BJ (cell line): Measurements from ENCODE around the gene C16orf92. TPM values are rescaled to one million over a fixed set of nuclear protein-coding genes. Genes with fewer than 3 reads are reported as not detected.

Source experiments
- CTCF ChIA-PET: fragments of 350-600 bp; formaldehyde crosslinking; extraction: SDS; loops from one replicate; lab custom pipeline; 2021; ENCODE audit warnings: antibody characterized with exemption, inconsistent platforms; lab: Yijun Ruan, JAX
- POLR2A ChIA-PET: fragments of 300-600 bp; sonication (Branson Sonifier 250); formaldehyde crosslinking; extraction: SDS; loops from one replicate; lab custom pipeline; 2021; ENCODE audit warnings: antibody characterized with exemption; lab: Charles Lee
- DNase-seq: peaks from one replicate; pipeline ENCODE4 v3.0.0-alpha.2; 2011; ENCODE audit warnings: low read depth
- H3K27me3 ChIP-seq: 2 replicates; pipeline ENCODE4 v1.6.0; 2011; ENCODE audit warnings: low read length; ENCODE audit not compliant: control insufficient read depth, insufficient read depth
- H3K36me3 ChIP-seq: 2 replicates; pipeline ENCODE4 v1.5.1; 2011; ENCODE audit warnings: low read length; ENCODE audit not compliant: control insufficient read depth, insufficient read depth
- H3K4me3 ChIP-seq: 2 replicates; pipeline ENCODE4 v1.5.1; 2011; ENCODE audit warnings: low read depth, mild to moderate bottlenecking, control low read depth, low read length
- CTCF ChIP-seq: IDR thresholded peaks from 2 replicates; pipeline ENCODE4 v1.5.1; 2011; ENCODE audit warnings: low read depth, mild to moderate bottlenecking, control low read depth, inconsistent platforms, low read length, moderate library complexity; ENCODE audit not compliant: insufficient read depth
- polyA plus RNA-seq: library from polyadenylated mRNA; depleted of rRNA; stranded (reverse); fragments of >200 nt; gene quantifications from 2 replicates; pipeline ENCODE4 v1.2.3, GENCODE V29; 2011

Gene C16orf92
- polyA plus RNA-seq, 1 experiment: not detected

DNA sequence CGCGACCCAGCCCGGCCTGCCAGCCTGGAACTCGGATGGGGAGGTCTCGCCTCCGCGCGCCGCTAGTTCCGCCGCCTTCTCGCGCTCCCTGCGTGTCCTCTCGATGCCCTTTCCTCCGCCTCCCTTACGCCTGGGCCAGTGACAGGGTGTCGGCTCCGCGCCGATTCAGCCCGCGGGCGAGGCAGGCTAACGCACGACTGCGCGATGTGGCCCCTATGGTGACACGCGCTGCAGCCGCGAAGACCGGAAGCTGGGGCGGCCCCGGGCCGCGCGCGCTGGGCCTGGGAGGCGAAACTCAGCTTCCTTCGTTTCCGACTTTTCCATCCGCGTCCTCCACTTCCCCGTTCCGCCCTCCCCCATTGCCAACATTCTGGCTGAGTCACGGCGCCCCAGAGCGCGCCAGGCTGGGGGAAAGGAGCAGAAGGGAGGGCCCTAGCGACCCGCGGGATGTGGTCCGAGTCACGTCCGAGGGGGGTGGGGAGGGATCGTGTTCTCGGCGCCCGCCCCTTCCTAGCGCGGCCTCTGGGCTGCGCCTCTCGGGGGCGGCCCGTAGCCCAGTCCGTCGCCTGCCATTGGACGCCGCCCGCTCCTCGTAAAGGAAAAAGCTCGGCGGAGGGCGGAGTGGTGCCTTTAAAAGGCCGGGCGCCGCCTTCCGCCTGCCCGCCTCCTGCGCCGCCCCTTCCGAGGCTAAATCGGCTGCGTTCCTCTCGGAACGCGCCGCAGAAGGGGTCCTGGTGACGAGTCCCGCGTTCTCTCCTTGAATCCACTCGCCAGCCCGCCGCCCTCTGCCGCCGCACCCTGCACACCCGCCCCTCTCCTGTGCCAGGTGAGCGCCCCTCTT, 42.3 kb downstream of the C16orf92 start, which contains the start of gene ALDOA:
TSS of gene ALDOA (plus strand) at position 659 of the 841 bp plus-strand sequence. CDS start 1,138 bp downstream, outside the sequence.
- POLR2A ChIA-PET: interaction anchor here (0.6 to 1.3 kb wide), 10 partner anchors 10 to 1252 kb away, joined by 3 to 33 read pairs (median 4); partner anchors contain the start of gene TBX6
- peak; percentile 92 for DNase-seq
- no peak for TF ChIP-seq CTCF
- Histone ChIP-seq H3K36me3 (peaks cover 33% of the 10 kb centered on the region), H3K27me3 (no peaks in the 10 kb centered on the region), H3K4me3 (peak within 1 kb of the TSS; percentile 99)
- CTCF ChIA-PET: interaction anchor here (1.1 to 2.0 kb wide), 6 partner anchors 8 to 253 kb away, joined by 3 to 10 read pairs (median 4); partner anchors contain the start of genes PRRT2 and TBX6

- no peak for TF ChIP-seq CTCF
- peaks cover 35% of the 10 kb centered on the region for H3K36me3 ChIP-seq
- no peaks in the 10 kb centered on the region for H3K27me3 ChIP-seq
- no peak for DNase-seq
- ChIA-PET POLR2A (interaction anchor here (0.6 to 1.3 kb wide), 7 partner anchors 9 to 249 kb away, joined by 3 to 33 read pairs (median 4); partner anchors contain the start of gene TBX6), CTCF (interaction anchor here (1.0 to 2.0 kb wide), 6 partner anchors 9 to 254 kb away, joined by 3 to 10 read pairs (median 4); partner anchors contain the start of genes PRRT2 and TBX6)
- peak overlapping the region; percentile 99 for H3K4me3 ChIP-seq
Measured at GRCh38 chr16:30065943-30066760, 43.2 kb downstream of the C16orf92 start.

DNA sequence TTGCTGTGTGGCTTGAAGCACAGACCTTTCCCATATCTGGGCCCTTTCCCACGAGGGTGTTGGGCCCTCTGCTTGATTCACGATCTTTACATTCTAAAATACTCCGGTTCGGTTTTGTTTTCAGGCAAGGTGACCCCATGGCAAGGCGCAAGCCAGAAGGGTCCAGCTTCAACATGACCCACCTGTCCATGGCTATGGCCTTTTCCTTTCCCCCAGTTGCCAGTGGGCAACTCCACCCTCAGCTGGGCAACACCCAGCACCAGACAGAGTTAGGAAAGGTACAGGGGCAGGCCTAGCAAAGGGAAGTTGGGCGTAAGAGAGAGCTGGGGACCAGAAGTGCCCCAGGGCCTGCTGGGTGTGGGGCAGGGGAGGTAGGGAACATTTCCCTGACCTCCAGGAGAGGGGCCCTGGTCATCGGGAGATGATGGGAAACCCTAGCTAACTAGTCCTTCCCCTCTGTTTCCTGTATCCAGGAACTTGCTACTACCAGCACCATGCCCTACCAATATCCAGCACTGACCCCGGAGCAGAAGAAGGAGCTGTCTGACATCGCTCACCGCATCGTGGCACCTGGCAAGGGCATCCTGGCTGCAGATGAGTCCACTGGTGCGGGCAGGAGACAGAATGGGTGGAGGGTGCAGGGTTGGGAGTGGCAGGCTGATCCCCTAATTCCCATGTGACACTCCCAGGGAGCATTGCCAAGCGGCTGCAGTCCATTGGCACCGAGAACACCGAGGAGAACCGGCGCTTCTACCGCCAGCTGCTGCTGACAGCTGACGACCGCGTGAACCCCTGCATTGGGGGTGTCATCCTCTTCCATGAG, 44.0 kb downstream of the C16orf92 start:
- Histone ChIP-seq H3K4me3 (peak overlapping the region; percentile 99), H3K36me3 (peaks cover 40% of the 10 kb centered on the region), H3K27me3 (no peaks in the 10 kb centered on the region)
- DNase-seq: no peak
- TF ChIP-seq CTCF: no peak
- POLR2A ChIA-PET: interaction anchor here (0.7 kb wide), 1 partner anchor 10 kb away, joined by 3 read pairs; no protein-coding TSS in a partner anchor
- CTCF ChIA-PET: interaction anchor here (1.0 to 2.0 kb wide), 5 partner anchors 10 to 46 kb away, joined by 3 to 10 read pairs (median 4); partner anchors contain the start of gene TBX6

- H3K27me3 ChIP-seq: no peaks in the 10 kb centered on the region
- peak overlapping the region; percentile 99 for H3K4me3 ChIP-seq
- TF ChIP-seq CTCF: no peak
- CTCF ChIA-PET: interaction anchor here (1.2 kb wide), 1 partner anchor 9 kb away, joined by 3 read pairs; no protein-coding TSS in a partner anchor
- no peak for DNase-seq
- H3K36me3 ChIP-seq: peaks cover 42% of the 10 kb centered on the region
- POLR2A ChIA-PET: no interaction called here
Measured at GRCh38 chr16:30067584-30067916, 44.6 kb downstream of the C16orf92 start.
